BLaER1 (cell line): ENCODE results near the gene TNS1.

Source experiments
- H3K27ac ChIP-seq: shearing (Covaris generic); formaldehyde crosslinking; 2 replicates; pipeline ENCODE4 v1.8.1; 2022
- H3K27me3 ChIP-seq: shearing (Covaris generic); formaldehyde crosslinking; 2 replicates; pipeline ENCODE4 v1.8.1; 2022
- H3K36me3 ChIP-seq: shearing (Covaris generic); formaldehyde crosslinking; 2 replicates; pipeline ENCODE4 v1.8.1; 2022
- H3K4me1 ChIP-seq: shearing (Covaris generic); formaldehyde crosslinking; 2 replicates; pipeline ENCODE4 v1.8.1; 2022
- H3K4me2 ChIP-seq: shearing (Covaris generic); formaldehyde crosslinking; 2 replicates; pipeline ENCODE4 v1.8.1; 2022
- H3K4me3 ChIP-seq: shearing (Covaris generic); formaldehyde crosslinking; 2 replicates; pipeline ENCODE4 v1.8.1; 2022
- H3K9ac ChIP-seq: shearing (Covaris generic); formaldehyde crosslinking; 2 replicates; pipeline ENCODE4 v1.8.1; 2022
- H3K9me3 ChIP-seq: shearing (Covaris generic); formaldehyde crosslinking; 2 replicates; pipeline ENCODE4 v1.8.1; 2022
- H4K20me1 ChIP-seq: shearing (Covaris generic); formaldehyde crosslinking; 2 replicates; pipeline ENCODE4 v1.8.1; 2022
- Cebpa-rat ChIP-seq: shearing (Covaris generic); IDR thresholded peaks from 2 replicates; pipeline ENCODE4 v1.8.1; 2022

The TNS1 gene

GRCh38 chr2:217937446-217937845, 65.3 kb downstream of the TNS1 start:
- no peak for TF ChIP-seq Cebpa-rat
- H3K36me3 ChIP-seq = peaks cover 26% of the 10 kb centered on the region; the same call in 1 of the 2 replicates
- peaks cover 99% of the 10 kb centered on the region for H4K20me1 ChIP-seq
- H3K4me2 ChIP-seq = no peak overlapping the region
- peaks cover 25% of the 10 kb centered on the region for H3K4me1 ChIP-seq
- H3K9me3 ChIP-seq = no peaks in the 10 kb centered on the region
- H3K27me3 ChIP-seq = no peaks in the 10 kb centered on the region
- H3K4me3 ChIP-seq = no peak overlapping the region
- H3K27ac ChIP-seq = no peak overlapping the region
- no peak overlapping the region for H3K9ac ChIP-seq

GRCh38 chr2:217936952-217937351, 65.8 kb downstream of the TNS1 start:
- peaks cover 31% of the 10 kb centered on the region; the same call in 1 of the 2 replicates for H3K36me3 ChIP-seq
- peaks cover 99% of the 10 kb centered on the region for H4K20me1 ChIP-seq
- H3K9me3 ChIP-seq = no peaks in the 10 kb centered on the region
- H3K4me2 ChIP-seq = no peak overlapping the region
- no peaks in the 10 kb centered on the region for H3K27me3 ChIP-seq
- no peak overlapping the region for H3K27ac ChIP-seq
- no peak overlapping the region for H3K9ac ChIP-seq
- no peak overlapping the region for H3K4me3 ChIP-seq
- no peak for TF ChIP-seq Cebpa-rat
- peaks cover 20% of the 10 kb centered on the region for H3K4me1 ChIP-seq

DNA sequence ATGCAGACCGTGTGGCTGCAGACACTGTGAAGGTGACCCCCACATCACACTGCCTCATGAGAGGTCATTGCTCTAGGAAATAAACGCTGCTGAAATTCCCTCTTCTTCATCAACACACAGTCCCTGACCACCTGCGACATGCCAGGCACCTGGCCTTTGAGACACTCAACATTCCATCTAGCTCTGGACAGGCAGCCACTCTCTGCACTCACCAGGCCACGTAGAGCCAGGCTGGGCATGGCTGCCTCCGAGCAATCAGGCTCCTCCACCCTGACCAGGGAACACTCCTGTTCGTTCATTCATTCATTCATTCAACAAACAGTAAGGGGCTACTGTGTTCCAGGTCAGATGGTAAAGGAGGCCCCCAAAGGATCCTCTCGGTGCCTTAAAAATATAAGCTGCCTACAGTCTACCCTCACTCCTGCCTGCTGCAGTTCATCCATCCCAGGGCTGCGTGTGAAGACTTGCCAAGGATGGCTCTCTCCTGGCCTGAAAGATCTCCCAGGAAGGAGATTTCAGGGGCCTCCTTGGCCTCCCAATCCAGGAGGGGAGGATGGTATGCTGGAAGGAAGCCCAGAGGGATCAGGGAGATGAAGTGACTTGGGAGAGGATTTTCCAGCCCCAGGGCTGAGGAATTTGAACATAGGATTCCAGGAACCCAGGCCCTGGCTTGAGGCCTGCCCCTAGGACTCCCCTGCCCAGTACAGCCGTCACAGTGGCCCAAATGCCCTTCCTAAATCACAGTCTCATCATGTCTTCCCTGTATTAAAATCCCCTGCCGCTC, 66.7 kb downstream of the TNS1 start:
- Histone ChIP-seq H3K36me3 (peaks cover 31% of the 10 kb centered on the region; the same call in 1 of the 2 replicates), H3K27me3 (no peaks in the 10 kb centered on the region), H3K9ac (no peak overlapping the region), H3K4me2 (no peak overlapping the region), H4K20me1 (peaks cover 99% of the 10 kb centered on the region), H3K27ac (no peak overlapping the region), H3K9me3 (no peaks in the 10 kb centered on the region), H3K4me1 (peaks cover 16% of the 10 kb centered on the region), H3K4me3 (no peak overlapping the region)
- TF ChIP-seq Cebpa-rat = no peak

- Histone ChIP-seq H3K4me2 (no peak overlapping the region), H3K4me3 (no peak overlapping the region), H3K9me3 (no peaks in the 10 kb centered on the region), H3K9ac (no peak overlapping the region), H4K20me1 (peaks cover 99% of the 10 kb centered on the region), H3K27ac (no peak overlapping the region), H3K36me3 (peaks cover 31% of the 10 kb centered on the region; the same call in 1 of the 2 replicates), H3K27me3 (no peaks in the 10 kb centered on the region), H3K4me1 (peaks cover 22% of the 10 kb centered on the region)
- no peak for TF ChIP-seq Cebpa-rat
Observed at GRCh38 chr2:217935235-217935879, 67.4 kb downstream of the TNS1 start.

- Histone ChIP-seq H3K27ac (no peak overlapping the region), H3K4me1 (peaks cover 24% of the 10 kb centered on the region), H3K9me3 (no peaks in the 10 kb centered on the region), H3K27me3 (no peaks in the 10 kb centered on the region), H3K36me3 (peaks cover 31% of the 10 kb centered on the region; the same call in 1 of the 2 replicates), H3K4me2 (no peak overlapping the region), H3K9ac (no peak overlapping the region), H4K20me1 (peaks cover 99% of the 10 kb centered on the region), H3K4me3 (no peak overlapping the region)
- TF ChIP-seq Cebpa-rat = no peak
Observed at GRCh38 chr2:217934321-217935131, 68.3 kb downstream of the TNS1 start.

DNA sequence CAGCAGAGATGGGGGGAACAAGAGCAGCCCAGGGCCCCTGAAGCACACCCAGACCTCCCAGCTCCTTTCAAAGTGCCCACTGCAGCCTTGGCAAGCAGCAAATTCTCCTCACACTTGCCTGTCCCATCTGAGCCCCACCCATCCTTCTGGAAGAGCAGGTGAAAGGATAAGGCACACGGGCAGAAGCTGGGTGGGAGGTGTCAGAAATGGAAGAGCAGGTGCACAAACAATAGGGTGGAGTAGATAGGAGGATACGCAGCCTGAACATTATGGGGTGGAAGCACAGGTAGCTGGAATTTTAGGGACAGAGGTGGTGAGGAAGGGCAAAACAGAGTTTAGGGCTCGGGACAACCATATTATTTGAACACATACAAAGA, 69.2 kb downstream of the TNS1 start:
- no peak for TF ChIP-seq Cebpa-rat
- Histone ChIP-seq H3K4me2 (no peak overlapping the region), H3K9me3 (no peaks in the 10 kb centered on the region), H3K27me3 (no peaks in the 10 kb centered on the region), H3K27ac (no peak overlapping the region), H3K4me3 (no peak overlapping the region), H3K9ac (no peak overlapping the region), H4K20me1 (peaks cover 99% of the 10 kb centered on the region), H3K36me3 (peaks cover 23% of the 10 kb centered on the region; the same call in 1 of the 2 replicates), H3K4me1 (peaks cover 32% of the 10 kb centered on the region)

- TF ChIP-seq Cebpa-rat = no peak
- Histone ChIP-seq H3K27me3 (no peaks in the 10 kb centered on the region), H3K36me3 (peaks cover 21% of the 10 kb centered on the region; the same call in 1 of the 2 replicates), H4K20me1 (peaks cover 99% of the 10 kb centered on the region), H3K4me3 (no peak overlapping the region), H3K4me1 (peaks cover 38% of the 10 kb centered on the region), H3K9me3 (no peaks in the 10 kb centered on the region), H3K27ac (no peak overlapping the region), H3K4me2 (no peak overlapping the region), H3K9ac (no peak overlapping the region)
Observed at GRCh38 chr2:217932803-217933616, 69.8 kb downstream of the TNS1 start.

GRCh38 chr2:217931846-217932560, 70.8 kb downstream of the TNS1 start:
- no peak for TF ChIP-seq Cebpa-rat
- no peak overlapping the region for H3K27ac ChIP-seq
- no peaks in the 10 kb centered on the region for H3K9me3 ChIP-seq
- peaks cover 99% of the 10 kb centered on the region for H4K20me1 ChIP-seq
- peaks cover 42% of the 10 kb centered on the region for H3K4me1 ChIP-seq
- H3K27me3 ChIP-seq = no peaks in the 10 kb centered on the region
- no peak overlapping the region for H3K9ac ChIP-seq
- H3K36me3 ChIP-seq = peaks cover 21% of the 10 kb centered on the region; the same call in 1 of the 2 replicates
- H3K4me2 ChIP-seq = no peak overlapping the region
- H3K4me3 ChIP-seq = no peak overlapping the region
